Epidermal melanocyte (primary cell): ENCODE data around the gene BMPER.
A peak's percentile ranks its signal among the peaks of the same experiment; 100 is the strongest.

ENCODE experiments used
- DNase-seq: peaks from one replicate; pipeline ENCODE4 v3.0.0; 2011; ENCODE audit warnings: low spot score; ENCODE audit not compliant: insufficient read length

BMPER gene

DNA sequence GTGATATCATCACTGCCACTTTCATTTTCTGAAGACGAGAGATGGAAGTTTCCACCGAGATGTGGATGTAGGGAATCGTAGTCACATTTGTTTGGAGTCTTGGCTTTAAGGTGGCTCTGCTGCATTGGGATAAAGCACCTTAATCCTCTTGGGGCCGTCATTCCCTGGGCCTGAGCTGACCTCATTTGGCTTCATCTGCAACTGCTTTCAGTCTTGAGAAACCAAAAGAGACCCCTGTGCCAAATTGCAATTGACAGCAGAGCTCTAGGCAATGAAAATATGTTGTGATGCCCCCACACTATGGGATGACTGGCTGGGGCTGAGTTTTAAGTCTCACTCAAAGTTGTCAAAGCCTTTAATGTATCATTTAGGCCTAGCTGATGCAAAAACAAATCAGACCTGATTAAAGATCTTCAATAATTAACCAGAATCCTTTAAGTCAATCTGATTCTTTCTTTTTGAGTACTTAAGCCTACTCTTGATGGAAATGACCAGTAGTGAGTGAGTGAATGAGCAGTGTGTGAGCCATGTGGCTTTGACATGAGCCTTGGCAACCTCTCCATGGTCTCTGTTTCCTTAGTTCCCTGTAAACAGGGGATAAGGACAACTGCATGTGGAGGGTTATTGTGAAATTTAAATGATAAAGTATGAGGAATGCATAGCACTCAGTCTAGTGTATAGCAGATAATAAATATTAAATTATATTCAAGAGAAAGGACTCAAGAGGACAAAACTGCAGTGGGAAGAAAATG is 155.0 kb downstream of the BMPER start:
- no peak for DNase-seq

DNA sequence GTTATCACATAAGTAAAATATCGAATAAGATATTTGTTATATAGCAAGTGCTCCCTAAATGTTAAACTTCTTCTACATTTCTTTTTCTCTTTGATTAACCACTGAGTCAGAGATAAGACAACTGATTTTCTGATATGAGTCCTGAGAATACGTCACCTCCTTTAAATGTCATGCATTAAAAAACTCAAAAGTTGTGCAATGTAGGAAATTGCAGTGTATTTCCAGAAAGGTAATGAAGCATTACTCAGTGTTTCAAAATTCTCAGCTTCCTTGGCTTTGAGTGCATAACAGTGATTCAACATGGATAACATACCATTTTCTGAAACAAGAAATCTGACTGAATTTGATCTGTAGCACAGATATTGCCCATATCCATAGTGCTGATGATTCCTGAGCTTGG is 155.8 kb downstream of the BMPER start:
- no peak for DNase-seq

DNA sequence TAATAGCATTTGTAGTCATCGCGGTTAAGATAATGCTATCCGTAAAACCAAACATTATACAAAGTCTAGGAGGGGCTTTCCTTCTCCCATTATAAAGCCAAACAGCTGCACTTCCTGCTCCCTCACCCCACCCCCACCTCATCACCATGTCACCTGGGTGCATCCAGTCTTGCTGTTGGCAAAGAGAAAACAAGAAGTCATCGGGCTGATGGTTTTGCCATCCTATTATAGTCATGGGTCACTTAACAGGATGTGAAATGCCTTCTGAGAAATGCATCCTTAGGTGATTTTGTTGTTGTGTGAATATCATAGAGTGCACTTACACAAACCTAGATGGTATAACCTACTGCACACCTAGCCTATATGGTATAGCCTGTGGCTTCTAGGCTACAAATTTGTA is 157.0 kb downstream of the BMPER start:
- no peak for DNase-seq

DNA sequence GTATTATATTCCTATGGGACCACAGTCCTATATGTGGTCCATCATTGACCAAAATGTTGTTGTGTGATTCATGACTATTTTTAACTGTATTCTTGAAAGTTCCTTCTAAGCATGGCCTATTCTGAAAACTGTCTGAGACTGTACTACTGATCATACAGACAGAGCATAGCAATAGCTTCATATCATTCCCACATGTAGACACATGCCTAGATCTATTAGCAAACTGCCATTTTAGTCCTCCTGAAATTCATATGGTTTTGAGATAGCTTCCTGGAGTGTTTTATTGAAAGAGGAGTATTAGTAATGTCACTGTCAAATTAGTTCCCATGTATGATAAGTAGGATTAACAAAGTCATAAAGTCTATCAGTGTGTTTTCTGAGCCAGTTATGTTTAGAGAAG is 157.5 kb downstream of the BMPER start:
- no peak for DNase-seq

DNA sequence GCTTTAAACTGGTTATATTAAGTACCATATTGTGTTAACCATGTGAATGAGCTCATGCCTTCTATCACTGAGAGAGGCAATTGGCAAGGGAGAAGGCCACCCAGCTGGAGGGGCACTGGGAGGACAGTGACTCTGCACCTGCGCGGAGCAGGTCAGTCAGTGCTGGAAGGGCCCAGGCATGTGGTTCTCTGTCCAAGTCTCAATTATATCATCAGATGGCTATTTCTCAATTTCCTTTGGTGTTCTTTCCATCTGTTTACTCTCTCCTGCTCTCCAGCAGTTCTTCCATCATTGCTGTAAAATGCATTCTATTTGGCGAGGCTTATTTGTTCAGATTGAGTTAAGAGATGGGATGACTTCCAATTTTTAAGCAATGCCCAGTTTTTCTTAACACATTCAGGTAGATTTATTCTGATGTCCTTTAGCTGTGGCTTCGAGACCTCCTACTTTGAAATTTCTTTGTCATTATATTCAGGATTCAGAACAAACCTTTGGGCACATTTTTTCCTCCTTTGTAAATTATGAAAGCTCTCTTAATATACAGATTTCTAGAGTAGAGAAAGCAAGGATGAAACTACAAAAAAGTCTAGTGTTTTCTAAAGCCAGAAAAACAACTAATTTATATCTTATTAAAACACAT is 159.3 kb downstream of the BMPER start:
- no peak for DNase-seq

DNA sequence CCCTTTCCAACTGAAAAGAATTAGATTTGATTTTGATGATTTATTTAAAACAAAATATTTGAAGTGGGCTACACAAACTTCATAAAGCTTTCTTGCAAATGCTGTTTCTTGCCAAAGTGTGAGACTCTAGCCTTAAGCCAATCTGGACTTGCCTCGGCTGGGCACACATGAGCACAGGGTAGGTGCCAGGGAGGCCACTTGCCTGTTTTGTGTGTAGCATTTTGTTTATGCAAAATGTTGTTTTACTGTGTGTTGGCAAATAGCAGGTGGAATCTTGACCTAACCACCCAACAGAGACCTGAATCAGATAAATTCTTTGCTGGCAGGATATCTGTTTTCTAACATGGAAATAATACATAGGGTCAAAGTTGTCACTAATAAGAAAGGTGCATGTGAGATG is 161.1 kb downstream of the BMPER start:
- no peak for DNase-seq

DNA sequence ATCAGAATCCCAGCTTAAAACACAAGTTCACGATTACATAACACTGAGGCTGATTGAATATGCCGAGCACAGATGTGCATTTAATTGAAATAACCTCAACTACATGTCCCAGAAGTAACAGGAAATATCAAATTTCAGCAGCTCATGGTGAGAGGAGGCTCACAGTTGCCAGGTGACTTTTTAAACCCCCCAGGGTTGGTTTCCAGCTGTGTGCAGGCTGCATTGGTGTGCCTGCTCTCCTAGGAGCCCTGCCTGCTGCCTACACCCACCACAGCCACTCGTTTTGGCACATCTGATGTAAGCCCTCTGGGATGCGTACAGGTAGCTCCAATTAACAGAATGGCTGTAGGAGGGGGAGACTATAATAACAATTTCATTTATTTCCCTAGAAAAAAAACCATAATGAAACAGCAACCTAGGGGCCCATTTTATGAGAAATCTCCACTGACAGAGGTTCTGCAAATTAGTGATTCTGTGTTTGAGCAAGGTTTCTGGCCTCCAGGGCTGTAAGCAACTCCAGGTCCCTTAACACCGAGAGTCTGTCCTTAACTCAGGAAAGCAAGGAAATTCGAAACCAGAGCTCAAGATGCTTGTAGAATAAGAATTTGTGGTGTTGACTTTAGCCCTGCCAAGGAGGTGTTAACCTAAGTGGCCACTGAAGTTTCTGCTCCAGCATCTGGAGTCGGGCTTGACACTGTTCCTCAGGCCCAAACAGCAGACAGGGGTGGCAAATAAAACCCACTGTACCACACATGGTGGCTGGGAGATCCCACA is 161.9 kb downstream of the BMPER start:
- no peak for DNase-seq

DNA sequence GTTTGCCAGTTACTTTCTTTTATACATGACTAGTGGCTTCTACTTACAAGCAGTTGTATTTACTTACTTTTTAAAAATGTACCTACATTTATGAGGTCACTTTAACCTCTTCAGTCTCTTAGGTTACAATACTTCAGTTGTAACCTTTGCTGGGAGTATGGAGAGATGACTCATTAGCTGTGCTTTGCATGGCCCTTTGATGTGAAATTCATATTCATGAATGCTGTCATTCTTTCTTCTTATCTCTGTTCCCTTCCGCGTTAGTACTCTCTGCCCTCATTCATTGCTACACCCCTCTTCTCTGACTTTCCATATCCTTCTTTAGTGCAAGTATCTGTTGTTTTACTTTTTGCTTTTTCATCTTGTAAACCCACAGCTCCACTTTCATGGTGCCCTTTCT is 164.3 kb downstream of the BMPER start:
- no peak for DNase-seq

DNA sequence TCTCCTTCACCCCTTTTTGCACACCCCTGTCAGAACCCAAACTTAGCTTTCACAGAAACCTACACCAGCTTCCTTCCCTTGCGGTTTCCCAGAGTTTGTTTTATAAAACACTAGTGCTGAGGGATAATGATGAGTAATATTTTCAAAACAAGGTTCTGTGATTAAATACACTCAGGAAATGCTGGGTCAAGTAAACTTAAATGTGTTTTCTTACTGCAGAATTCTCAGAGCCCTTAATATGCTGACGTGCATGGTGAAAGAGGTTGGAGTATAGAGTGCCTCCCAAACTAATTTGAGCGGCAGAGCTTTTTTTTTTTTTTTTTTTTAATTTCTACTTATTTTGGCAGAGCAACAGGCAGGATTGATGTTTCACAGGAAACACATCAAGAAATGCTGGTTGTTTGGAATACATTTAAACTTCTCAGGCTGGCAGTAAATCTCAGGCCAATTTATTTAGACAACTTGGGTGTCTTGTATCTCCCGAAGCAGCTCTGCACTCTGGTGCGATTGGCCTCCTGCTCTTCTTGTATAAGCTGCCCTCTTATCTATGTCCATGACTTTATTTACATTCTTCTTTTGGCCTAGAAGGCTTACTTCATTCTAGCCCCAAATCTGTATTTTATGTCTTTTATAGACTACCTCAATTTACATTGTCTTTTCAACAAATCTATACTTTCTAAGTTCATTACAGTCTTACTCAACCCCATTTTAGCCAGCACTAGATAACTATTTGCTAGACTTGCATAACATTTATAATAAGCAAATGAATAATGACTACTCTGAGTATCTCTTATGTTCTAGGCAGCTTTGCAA is 165.4 kb downstream of the BMPER start:
- no peak for DNase-seq

DNA sequence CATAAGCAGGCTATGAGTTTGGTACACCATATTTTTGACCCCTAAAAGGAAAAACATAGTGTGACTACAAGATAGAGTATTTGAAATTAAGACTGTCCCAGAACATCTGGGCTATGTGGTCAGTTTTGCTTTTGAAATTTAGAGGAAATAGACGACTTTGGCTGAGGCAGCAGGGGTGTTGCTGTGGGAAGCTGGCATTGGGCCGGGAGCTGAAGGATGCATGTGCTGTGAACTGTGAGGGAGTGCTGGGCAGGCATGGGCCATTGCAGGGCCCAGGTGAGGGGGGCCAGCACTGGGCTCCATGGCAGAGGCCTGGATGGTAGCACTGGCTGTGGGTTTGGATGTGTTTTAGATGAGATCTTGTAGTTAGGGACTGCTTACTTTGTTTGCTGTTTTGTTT is 168.3 kb downstream of the BMPER start:
- no peak for DNase-seq

DNA sequence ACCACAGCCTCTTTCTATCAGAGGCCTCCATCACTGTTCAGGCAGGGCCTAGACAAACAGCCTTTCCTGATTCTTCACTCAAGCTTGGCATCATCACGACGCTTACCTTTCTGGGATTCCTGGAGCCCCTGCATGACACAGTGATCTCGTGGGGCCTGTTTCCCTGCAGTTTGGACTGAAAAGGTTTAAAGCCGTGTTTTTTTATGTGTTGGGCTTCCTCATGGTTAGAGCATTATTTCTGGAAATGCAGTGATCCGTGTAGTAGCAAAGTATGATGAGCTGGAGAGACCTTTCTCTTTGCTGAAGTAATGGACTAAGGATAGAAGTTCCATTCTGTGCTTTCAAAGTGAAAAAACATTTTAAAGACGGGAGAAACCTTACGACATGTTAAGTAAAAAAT is 169.1 kb downstream of the BMPER start:
- DNase-seq, result no peak

DNA sequence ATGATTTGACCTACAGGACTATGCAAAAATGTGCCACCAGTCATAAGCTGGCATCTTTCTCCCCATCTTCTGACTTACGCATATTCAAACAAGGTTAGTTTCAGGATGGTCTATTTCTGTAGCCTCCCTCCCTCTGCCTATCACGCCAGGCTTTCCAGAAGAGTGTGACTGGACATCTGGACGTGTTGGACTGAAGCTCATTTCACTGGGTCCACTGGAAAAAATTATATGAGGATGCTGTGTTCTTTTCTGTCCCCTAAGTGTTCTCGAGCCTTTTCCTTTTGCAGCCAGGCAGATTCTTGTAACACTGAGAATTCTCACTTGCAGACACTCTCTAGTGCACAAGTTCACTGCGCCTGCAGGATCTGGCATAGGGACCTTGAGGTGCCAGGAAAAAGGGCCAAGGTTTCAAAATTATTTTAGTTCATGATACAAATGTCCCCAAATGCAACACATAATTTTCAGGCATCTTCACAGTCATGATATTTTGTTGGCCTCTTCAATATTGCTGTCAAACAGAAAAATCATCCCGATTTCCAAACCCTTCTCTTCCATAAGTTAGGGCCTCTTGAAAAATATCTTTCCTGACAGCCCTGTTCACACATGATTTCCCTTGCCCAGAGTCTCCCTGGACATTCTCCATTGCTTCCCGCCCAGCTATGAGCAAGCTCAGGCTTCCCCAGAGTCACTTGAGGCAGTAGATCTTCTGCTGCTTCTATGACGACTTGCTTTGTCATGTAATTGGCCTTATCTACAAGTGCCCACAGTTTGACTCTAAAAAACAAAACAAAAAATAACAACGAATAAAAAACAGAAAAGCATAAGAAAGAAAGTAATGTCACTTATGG is 170.4 kb downstream of the BMPER start:
- DNase-seq, result no peak

DNA sequence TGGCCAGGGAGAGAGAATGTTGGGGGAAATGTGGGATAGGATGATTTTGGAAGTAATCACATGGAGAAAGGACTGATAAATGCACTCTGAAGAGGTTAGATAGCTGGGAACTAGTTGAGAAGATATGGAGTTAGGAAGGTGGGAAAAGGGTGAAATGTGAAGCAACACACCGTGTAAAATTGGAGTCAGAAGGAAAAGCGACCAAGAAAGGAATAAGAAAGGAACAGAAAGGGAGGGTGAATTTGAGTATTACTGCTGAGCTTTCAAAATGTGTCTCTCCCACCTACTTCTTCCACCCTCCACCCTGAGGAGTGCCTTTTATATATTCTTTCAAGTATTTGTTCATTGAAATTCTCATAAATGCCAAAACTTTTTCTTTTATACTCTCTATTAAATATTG is 171.8 kb downstream of the BMPER start:
- no peak for DNase-seq

DNA sequence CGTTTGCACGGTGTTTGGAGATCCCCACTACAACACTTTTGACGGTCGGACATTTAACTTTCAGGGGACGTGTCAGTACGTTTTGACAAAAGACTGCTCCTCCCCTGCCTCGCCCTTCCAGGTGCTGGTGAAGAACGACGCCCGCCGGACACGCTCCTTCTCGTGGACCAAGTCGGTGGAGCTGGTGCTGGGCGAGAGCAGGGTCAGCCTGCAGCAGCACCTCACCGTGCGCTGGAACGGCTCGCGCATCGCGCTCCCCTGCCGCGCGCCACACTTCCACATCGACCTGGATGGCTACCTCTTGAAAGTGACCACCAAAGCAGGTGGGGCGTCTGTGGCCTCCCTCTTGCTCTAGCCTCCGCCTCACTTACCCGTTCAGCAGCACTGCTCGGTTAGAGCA is 173.5 kb downstream of the BMPER start:
- DNase-seq, result no peak

DNA sequence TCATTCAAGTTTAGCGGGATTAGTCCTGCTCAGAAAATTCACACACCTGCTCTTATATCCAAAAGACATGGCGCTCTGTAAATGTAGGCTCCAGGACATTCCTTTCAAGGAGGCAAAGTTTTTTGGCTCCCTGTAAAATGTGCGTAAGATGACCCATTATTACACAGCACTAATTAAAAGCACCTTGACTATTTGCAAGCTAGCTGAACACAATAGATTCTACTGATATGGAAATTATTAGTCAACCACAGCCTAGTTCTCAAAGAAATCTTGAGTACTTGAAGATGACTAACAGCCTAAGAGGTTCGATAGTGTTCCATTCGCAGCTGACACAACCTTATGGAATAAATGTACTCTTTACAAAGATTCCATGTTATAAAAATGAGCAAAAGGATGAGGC is 175.2 kb downstream of the BMPER start:
- peak; percentile 41 for DNase-seq

DNA sequence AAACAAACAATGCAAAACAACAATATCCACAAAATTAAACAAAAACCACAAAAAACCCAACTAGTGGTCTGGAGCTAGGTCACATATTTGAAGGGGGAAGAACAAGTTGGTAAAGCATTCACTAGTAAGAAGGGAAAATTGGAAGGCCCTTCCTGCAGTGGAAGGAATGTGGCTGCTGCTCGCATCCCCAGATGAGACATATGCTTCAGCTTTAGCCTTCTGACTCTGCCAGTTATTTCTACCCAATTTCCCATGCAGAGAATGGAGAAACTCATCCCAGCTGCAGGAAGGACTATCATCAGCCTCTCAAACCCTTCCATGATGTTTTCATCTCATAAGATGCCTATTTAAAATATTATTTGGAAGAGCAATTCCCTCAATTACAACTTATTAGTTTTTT is 176.6 kb downstream of the BMPER start:
- DNase-seq, result no peak

DNA sequence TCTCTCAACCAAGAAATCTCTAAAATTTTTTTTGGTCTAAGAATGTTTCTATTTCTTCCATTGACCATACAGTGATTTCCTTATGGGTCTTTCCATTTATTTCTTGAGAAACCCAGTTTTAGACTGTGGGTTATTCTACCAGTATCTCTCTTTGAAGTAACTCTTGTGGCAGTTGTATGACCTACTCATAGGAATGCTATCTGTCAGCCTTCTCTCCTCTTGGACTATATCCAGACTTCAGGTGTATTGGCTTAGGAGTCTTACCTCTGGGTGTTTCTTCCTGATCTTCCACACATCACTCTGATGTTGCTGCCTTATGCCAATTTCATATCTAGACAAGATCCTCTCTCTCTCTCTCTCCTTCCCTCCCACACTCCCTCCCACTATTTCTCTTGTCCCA is 178.1 kb downstream of the BMPER start:
- no peak for DNase-seq

DNA sequence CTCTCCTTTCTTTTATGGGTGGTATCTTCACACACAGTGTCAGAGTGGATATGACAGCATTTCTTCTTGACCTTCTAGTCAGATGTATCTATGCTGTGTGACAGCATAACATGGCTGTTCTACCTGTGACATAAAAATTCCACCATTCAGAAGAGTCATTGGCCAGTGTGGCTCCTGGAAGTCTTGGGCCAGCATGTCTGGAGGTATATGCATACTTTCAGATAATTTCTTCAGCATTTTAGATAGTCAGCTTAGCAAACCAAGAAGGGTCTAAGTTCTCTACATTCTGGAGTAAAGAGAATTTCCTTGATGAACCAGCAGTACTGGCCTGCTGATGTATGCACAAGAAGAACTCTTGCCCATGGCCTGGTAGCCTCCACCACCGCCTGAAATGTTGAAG is 179.3 kb downstream of the BMPER start:
- DNase-seq, result no peak

DNA sequence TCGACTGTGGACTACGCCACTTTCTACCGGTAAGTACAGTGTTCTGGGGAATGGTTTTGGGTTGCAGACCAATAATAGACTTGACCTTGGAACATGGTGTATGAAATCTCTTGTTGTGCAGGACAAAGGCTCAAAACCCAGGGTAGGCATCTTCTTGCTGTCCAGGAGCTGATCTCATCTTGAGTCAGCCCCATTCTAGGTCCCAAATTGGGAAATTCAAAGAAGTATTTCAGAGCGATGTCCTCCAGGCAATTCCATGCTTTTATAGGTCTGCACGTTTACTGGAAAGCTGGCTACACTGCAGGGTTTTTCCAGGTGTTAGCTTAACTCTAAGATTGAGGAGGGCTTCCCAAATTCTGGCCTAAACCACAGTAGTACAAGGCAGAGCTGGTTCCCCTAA is 180.7 kb downstream of the BMPER start:
- no peak for DNase-seq

DNA sequence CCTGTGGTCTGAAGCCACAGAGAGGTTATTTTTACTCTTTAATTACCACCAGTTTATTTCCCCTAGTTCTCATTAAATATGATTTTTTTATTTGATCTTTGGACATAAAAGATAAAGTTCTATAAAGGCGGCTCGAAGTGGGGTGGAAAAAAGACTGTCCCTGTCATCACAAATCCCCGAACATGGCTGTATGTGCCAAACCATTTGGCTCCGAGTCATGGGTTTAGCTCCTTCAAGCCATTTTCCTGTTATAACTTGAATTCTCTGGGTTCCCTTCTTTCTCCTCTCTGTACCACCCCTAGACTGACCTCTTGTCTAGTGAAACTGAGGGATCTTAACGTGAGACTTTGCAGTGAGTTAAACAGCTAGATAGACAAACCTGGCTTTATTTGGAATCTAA is 181.6 kb downstream of the BMPER start:
- no peak for DNase-seq
